H7 (cell line): ENCODE data around the gene ELOA. TPM values are rescaled to one million over a fixed set of nuclear protein-coding genes. Genes with fewer than 3 reads are reported as not detected.
"Not testable (repeated sequence)": the region's sequence is repeated elsewhere in the genome, so short reads cannot be mapped to it uniquely, and the experiment has no call there.

Source experiments
- DNase-seq: peaks from one replicate; pipeline ENCODE4 v3.0.0; 2012
- H3K27me3 ChIP-seq: 2 replicates; pipeline ENCODE4 v1.6.0; 2011; ENCODE audit warnings: mild to moderate bottlenecking, low read length; ENCODE audit not compliant: control insufficient read depth, insufficient read depth
- H3K36me3 ChIP-seq: replicated peaks from 2 replicates; pipeline ENCODE4 v1.5.1; 2011; ENCODE audit warnings: low read length; ENCODE audit not compliant: control insufficient read depth, insufficient read depth
- H3K4me3 ChIP-seq: 2 replicates; pipeline ENCODE4 v1.5.1; 2011; ENCODE audit warnings: low read depth, mild to moderate bottlenecking, control low read depth, low read length, moderate library complexity; ENCODE audit not compliant: insufficient read depth
- total RNA-seq: library from RNA; depleted of rRNA; stranded (reverse); fragments of >200 nt; shearing (Covaris generic); gene quantifications from 2 replicates; pipeline ENCODE4 v1.2.3, GENCODE V29; 2014

The ELOA gene
- total RNA-seq, 1 experiment from 2014 or later: 55.4 TPM

- DNase-seq: no peak
- no peaks in the 10 kb centered on the region for H3K36me3 ChIP-seq
- H3K27me3 ChIP-seq: no peaks in the 10 kb centered on the region
- H3K4me3 ChIP-seq: no peak overlapping the region
These were observed 22.8 kb upstream of the ELOA start for GRCh38 chr1:23720256-23720995.

- DNase-seq: no peak
- Histone ChIP-seq H3K27me3 (no peaks in the 10 kb centered on the region), H3K4me3 (no peak overlapping the region), H3K36me3 (no peaks in the 10 kb centered on the region)
These were observed 20.6 kb upstream of the ELOA start for GRCh38 chr1:23722652-23723051.

- no peak overlapping the region for H3K4me3 ChIP-seq
- no peaks in the 10 kb centered on the region for H3K36me3 ChIP-seq
- H3K27me3 ChIP-seq: no peaks in the 10 kb centered on the region
- no peak for DNase-seq
These were observed 16.6 kb upstream of the ELOA start for GRCh38 chr1:23726686-23727085.

- Histone ChIP-seq H3K27me3 (no peaks in the 10 kb centered on the region), H3K4me3 (no peak overlapping the region), H3K36me3 (no peaks in the 10 kb centered on the region)
- DNase-seq: no peak
These were observed 15.9 kb upstream of the ELOA start for GRCh38 chr1:23727362-23727811.

- DNase-seq: no peak
- H3K27me3 ChIP-seq: no peaks in the 10 kb centered on the region
These were observed 10.7 kb upstream of the ELOA start for GRCh38 chr1:23732363-23733224.

GRCh38 chr1:23733281-23733680 is 10.0 kb upstream of the ELOA start:
- not testable (repeated sequence) for H3K27me3 ChIP-seq, H3K36me3 ChIP-seq, DNase-seq, H3K4me3 ChIP-seq

More at GRCh38 chr1:23732363-23733224, 10.7 kb upstream of the ELOA start:
- H3K36me3 ChIP-seq: no peaks in the 10 kb centered on the region
- H3K4me3 ChIP-seq: no peak overlapping the region

GRCh38 chr1:23736437-23737134 is 6.7 kb upstream of the ELOA start:
- DNase-seq: no peak
- H3K27me3 ChIP-seq: no peaks in the 10 kb centered on the region
- H3K4me3 ChIP-seq: no peak overlapping the region
- no peaks in the 10 kb centered on the region for H3K36me3 ChIP-seq

- no peaks in the 10 kb centered on the region for H3K36me3 ChIP-seq
- H3K4me3 ChIP-seq: no peak overlapping the region
- no peaks in the 10 kb centered on the region for H3K27me3 ChIP-seq
- DNase-seq: no peak
These were observed 1.7 kb upstream of the ELOA start for GRCh38 chr1:23741609-23742008.

GRCh38 chr1:23742670-23743286 is 493 bp upstream of the ELOA start:
- no peak for DNase-seq
- no peaks in the 10 kb centered on the region for H3K36me3 ChIP-seq
- peak overlapping the region; percentile 91 for H3K4me3 ChIP-seq
- H3K27me3 ChIP-seq: no peaks in the 10 kb centered on the region

GRCh38 chr1:23745515-23745914 is 2.2 kb downstream of the ELOA start:
- Histone ChIP-seq H3K27me3 (no peaks in the 10 kb centered on the region), H3K36me3 (peaks cover 2% of the 10 kb centered on the region), H3K4me3 (no peak overlapping the region)
- peak; percentile 73 for DNase-seq

- DNase-seq: no peak
- no peaks in the 10 kb centered on the region for H3K27me3 ChIP-seq
- H3K36me3 ChIP-seq: peaks cover 20% of the 10 kb centered on the region
- no peak overlapping the region for H3K4me3 ChIP-seq
These were observed 4.7 kb downstream of the ELOA start for GRCh38 chr1:23748016-23748415.

GRCh38 chr1:23751050-23751814 is 8.0 kb downstream of the ELOA start:
- H3K4me3 ChIP-seq: no peak overlapping the region
- DNase-seq: peak; percentile 87
- peaks cover 46% of the 10 kb centered on the region for H3K36me3 ChIP-seq
- H3K27me3 ChIP-seq: no peaks in the 10 kb centered on the region

GRCh38 chr1:23751815-23752200 is 8.5 kb downstream of the ELOA start:
- Histone ChIP-seq H3K4me3 (no peak overlapping the region), H3K27me3 (no peaks in the 10 kb centered on the region), H3K36me3 (peaks cover 51% of the 10 kb centered on the region)
- DNase-seq: no peak

- H3K36me3 ChIP-seq: peaks cover 55% of the 10 kb centered on the region
- DNase-seq: no peak
- no peak overlapping the region for H3K4me3 ChIP-seq
- H3K27me3 ChIP-seq: no peaks in the 10 kb centered on the region
These were observed 9.6 kb downstream of the ELOA start for GRCh38 chr1:23752909-23753308.
